ENCODE measurements around the gene ZMIZ2.

- TF ChIP-seq CTCF (IDR thresholded peaks at IDR 0.05) (no peak), ZFX (IDR thresholded peaks at IDR 0.05; ENCODE audit: borderline replicate concordance) (no peak)
Observed at GRCh38 chr7:44765579-44766415, 17.1 kb downstream of the ZMIZ2 start.
